Right lobe of liver (tissue), 6 donors: ENCODE measurements around the gene RAC2. TPM values are rescaled to one million over a fixed set of nuclear protein-coding genes. Genes with fewer than 3 reads are reported as not detected.

Experiments used
- ATAC-seq, 4 donors: fragments of 200-7000 bp; cut with Tn5 transposase; one replicate each; pipeline ENCODE4 v1.9.1; 2020; ENCODE audit warnings: mild to moderate bottlenecking in 4 of 4, moderate library complexity in 4 of 4
- DNase-seq, 3 donors: peaks; one replicate each; pipeline ENCODE4 v3.0.0-alpha.2; 2020
- H3K27ac ChIP-seq, 3 donors: fragments of 200-600 bp; one replicate each; pipeline ENCODE4 v1.8.0; 2022
- H3K27me3 ChIP-seq, 2 donors: fragments of 200-600 bp; one replicate each; pipeline ENCODE4 v1.8.0; 2022
- H3K36me3 ChIP-seq, 4 donors: fragments of 200-600 bp; sonication (generic) in 1 of 4; one replicate each; pipeline versions ENCODE4 v1.5.1 to v1.8.0; 2017 to 2022; ENCODE audit warnings: control low read depth in 1 of 4
- H3K4me1 ChIP-seq, 4 donors: fragments of 200-600 bp; sonication (generic) in 1 of 4; one replicate each; pipeline versions ENCODE4 v1.5.1 to v1.8.0; 2017 to 2022; ENCODE audit warnings: control low read depth in 1 of 4
- H3K4me3 ChIP-seq, 3 donors: fragments of 200-600 bp; one replicate each; pipeline ENCODE4 v1.8.0; 2022
- H3K9me3 ChIP-seq, 4 donors: fragments of 200-600 bp; sonication (generic) in 1 of 4; one replicate each; pipeline versions ENCODE4 v1.5.1 to v1.8.0; 2017 to 2022; ENCODE audit warnings: control low read depth in 1 of 4
- POLR2A ChIP-seq: fragments of 450-650 bp; IDR thresholded peaks from one replicate; pipeline ENCODE4 v1.6.1; 2017; ENCODE audit warnings: antibody characterized with exemption, mild to moderate bottlenecking
- WGBS: methylation state at CpG from one replicate; pipeline ENCODE4 v1.1.6; 2018; ENCODE audit warnings: low coverage, low lambda C conversion rate; ENCODE audit not compliant: insufficient coverage; ENCODE audit errors: missing lambda C conversion rate; 5-methylcytosine and 5-hydroxymethylcytosine counted together
- intact Hi-C, 2 donors: fragments of 100-400 bp; cut with DNase I; formaldehyde crosslinking; loops; one replicate each; pipeline versions ENCODE4 v1.11.2 to v1.14.1; 2022
- total RNA-seq, 6 experiments: library from RNA; depleted of rRNA in 2 of 6; stranded (reverse); fragments of >200 nt in 2 of 6; fragmentation: NEBNext Ultra II Directional in 3 of 6; extraction: Animal tissue kit (Norgen Biotek cat#: 25700) in 3 of 6; gene quantifications; one replicate each; pipeline versions ENCODE4 v1.1.0 to v1.2.4, GENCODE V29; 2016 to 2023
- TF ChIP-seq, protein P1 (sequence below), 4 donors: fragments of 200-600 bp in 3 of 4; fragments of 450-650 bp in 1 of 4; IDR thresholded peaks; one replicate each; pipeline versions ENCODE4 v1.5.1 to v1.8.0; 2016 to 2022; ENCODE audit warnings: antibody characterized with exemption in 4 of 4, mild to moderate bottlenecking in 2 of 4
- donor health status: DM: no; HTN: yes; CAD: no.
- donor health status: DM: no; HTN: no; CAD: no.
- donor health status: DM: no; HTN: no; CAD: no.
- donor health status: DM: no; HTN: yes; CAD: no.
- donor health status: DM: no; HTN: yes; CAD: no.

RAC2 gene
- total RNA-seq, 6 experiments from 2014 or later: 3.4 to 12.9 (median 6.5) TPM

DNA sequence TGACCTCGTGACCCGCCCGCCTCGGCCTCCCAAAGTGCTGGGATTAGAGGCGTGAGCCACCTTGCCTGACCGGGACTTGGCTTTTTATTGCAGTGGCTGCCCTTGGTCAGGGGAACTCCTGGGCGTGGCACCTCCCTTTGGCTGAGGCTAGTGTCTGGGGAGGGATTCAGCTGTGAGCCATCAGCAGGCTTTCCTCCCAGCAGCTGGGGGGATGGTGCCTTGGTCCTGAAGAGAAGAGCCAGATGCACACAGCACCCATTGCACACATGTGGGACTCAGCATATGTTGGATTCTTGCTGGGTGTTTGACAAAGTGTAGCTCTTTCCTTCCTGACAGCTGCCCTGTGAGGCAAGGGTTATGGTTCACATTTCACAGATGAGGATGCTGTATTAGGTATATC is 46.7 kb upstream of the RAC2 start:
- DNase-seq (no peak), ATAC-seq (no peak)
- Histone ChIP-seq H3K9me3 (no peaks in the 10 kb centered on the region), H3K4me1 (no peaks in the 10 kb centered on the region), H3K27me3 (no peaks in the 10 kb centered on the region), H3K4me3 (no peak overlapping the region), H3K36me3 (no peaks in the 10 kb centered on the region), H3K27ac (no peak overlapping the region)
- TF ChIP-seq POLR2A: no peak
- TF ChIP-seq, protein P1, sequence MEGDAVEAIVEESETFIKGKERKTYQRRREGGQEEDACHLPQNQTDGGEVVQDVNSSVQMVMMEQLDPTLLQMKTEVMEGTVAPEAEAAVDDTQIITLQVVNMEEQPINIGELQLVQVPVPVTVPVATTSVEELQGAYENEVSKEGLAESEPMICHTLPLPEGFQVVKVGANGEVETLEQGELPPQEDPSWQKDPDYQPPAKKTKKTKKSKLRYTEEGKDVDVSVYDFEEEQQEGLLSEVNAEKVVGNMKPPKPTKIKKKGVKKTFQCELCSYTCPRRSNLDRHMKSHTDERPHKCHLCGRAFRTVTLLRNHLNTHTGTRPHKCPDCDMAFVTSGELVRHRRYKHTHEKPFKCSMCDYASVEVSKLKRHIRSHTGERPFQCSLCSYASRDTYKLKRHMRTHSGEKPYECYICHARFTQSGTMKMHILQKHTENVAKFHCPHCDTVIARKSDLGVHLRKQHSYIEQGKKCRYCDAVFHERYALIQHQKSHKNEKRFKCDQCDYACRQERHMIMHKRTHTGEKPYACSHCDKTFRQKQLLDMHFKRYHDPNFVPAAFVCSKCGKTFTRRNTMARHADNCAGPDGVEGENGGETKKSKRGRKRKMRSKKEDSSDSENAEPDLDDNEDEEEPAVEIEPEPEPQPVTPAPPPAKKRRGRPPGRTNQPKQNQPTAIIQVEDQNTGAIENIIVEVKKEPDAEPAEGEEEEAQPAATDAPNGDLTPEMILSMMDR (IDR thresholded peaks at IDR 0.05): no peak
- 63% methylated on average over 4 of the region's 7 CpGs for WGBS
- intact Hi-C loops: no loop called here

DNA sequence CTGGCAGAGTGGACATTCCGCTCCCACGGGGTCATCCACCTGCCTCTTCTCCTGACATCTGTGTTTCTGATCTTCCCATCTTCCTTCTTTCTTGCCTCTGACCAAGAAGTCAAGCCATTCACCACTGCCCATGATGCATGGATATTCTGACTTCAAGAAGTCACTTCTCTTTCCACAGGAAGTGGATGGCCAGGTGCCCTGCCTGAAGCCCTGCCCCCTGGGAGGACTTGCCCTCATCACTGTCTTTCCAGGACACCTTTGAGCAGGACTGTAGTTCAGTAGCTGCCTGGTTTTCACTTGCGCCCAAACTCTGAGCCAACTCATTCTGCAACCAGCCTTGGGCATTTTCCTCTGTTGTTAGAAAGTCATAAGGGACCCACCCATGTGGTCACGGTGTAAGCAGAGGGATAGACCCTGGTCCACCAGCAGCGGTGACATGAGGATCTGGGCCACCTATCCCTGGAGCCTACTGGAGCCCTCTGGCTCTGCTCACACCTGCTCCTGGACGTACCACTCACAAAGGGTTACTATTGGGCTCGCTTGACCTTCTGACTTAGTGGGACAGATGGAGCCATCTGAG is 45.2 kb upstream of the RAC2 start:
- Histone ChIP-seq H3K36me3 (no peaks in the 10 kb centered on the region), H3K27ac (no peak overlapping the region), H3K4me3 (no peak overlapping the region), H3K27me3 (no peaks in the 10 kb centered on the region), H3K9me3 (no peaks in the 10 kb centered on the region), H3K4me1 (no peaks in the 10 kb centered on the region)
- DNase-seq: no peak
- intact Hi-C loops: no loop called here
- ATAC-seq: no peak
- TF ChIP-seq POLR2A: no peak
- TF ChIP-seq, protein P1 (IDR thresholded peaks at IDR 0.05): no peak
- WGBS: 75% methylated on average over 5 of the region's 7 CpGs

DNA sequence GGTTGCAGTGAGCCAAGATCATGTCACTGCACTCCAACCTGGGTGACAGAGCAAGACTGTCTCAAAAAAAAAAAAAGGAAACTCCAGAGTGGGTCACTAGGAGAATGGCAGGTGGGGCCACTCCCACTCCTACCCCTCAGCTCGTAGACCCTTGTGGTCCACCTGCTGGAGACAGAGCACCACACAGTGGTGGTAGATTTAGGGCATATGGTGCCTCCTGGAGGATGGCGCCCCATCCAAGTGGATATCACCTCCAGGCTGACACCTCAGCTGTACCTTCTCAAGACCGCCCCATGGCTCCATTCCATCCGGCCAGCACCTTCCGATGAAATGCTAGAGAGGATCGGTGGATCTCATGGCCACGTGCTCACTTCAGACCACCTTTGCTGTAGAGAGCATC is 44.5 kb upstream of the RAC2 start:
- no peak for ATAC-seq
- H3K36me3 ChIP-seq: no peaks in the 10 kb centered on the region
- no peak for DNase-seq
- no peak for TF ChIP-seq POLR2A
- TF ChIP-seq, protein P1 (IDR thresholded peaks at IDR 0.05): no peak
- WGBS: no CpG with 5 or more reads among the region's 7 CpGs
- H3K27ac ChIP-seq: no peak overlapping the region
- H3K4me1 ChIP-seq: no peaks in the 10 kb centered on the region
- H3K4me3 ChIP-seq: no peak overlapping the region
- intact Hi-C loops: no loop called here
- H3K9me3 ChIP-seq: no peaks in the 10 kb centered on the region
- no peaks in the 10 kb centered on the region for H3K27me3 ChIP-seq

DNA sequence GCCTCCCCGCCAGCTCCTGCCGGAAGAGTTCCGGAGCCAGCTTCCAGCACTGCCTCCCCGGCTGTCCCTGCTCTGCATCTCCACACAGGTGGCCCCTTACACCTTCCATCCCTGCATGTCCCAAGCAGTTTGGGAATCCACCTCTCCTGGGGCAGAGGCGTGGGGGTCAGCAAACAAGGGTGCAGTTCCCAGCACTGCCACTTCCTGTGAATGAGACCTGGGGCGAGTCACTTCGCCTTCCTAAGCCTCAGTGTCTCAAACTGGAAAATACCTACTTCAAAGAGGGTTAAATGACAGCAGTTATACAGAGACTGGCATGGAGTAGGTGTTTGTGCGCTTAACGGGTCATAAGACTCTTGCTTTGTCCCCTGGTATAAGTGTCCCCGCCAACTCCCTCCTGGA is 43.5 kb upstream of the RAC2 start:
- H3K4me3 ChIP-seq: no peak overlapping the region
- H3K27me3 ChIP-seq: no peaks in the 10 kb centered on the region
- no peak overlapping the region for H3K27ac ChIP-seq
- 44% methylated on average over 3 of the region's 10 CpGs for WGBS
- H3K4me1 ChIP-seq: no peaks in the 10 kb centered on the region
- intact Hi-C loops: no loop called here
- no peaks in the 10 kb centered on the region for H3K9me3 ChIP-seq
- no peak for ATAC-seq
- TF ChIP-seq, protein P1 (IDR thresholded peaks at IDR 0.05): no peak
- TF ChIP-seq POLR2A: no peak
- DNase-seq: no peak
- no peaks in the 10 kb centered on the region for H3K36me3 ChIP-seq

DNA sequence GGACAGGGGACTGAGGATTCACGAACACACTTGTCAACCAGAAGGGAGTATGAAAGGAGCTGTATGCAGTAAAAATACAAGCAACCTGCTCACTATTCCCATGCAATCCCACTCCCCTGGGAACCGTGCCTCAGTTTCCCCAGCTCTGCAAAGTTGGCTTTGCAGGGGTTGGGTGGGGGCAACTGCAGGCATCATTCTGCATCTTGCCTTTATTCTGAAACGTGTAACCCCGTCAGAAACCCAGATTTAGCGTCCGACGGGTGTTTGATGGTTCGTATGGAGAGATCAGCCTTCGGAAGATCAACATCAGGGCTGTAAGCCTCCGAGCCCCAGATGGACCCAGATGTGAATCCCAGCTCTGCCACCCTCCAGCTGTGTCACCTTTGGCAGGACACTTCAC is 41.9 kb upstream of the RAC2 start:
- intact Hi-C loops: no loop called here
- Histone ChIP-seq H3K9me3 (no peaks in the 10 kb centered on the region), H3K36me3 (no peaks in the 10 kb centered on the region), H3K27ac (no peak overlapping the region), H3K27me3 (no peaks in the 10 kb centered on the region), H3K4me1 (no peaks in the 10 kb centered on the region), H3K4me3 (no peak overlapping the region)
- ATAC-seq: no peak
- no peak for DNase-seq
- WGBS: 76% methylated on average over 6 of the region's 10 CpGs
- no peak for TF ChIP-seq POLR2A
- TF ChIP-seq, protein P1 (IDR thresholded peaks at IDR 0.05): no peak
